Heart left ventricle (tissue), 16 donors: ENCODE results near the gene GMPPA. TPM values are rescaled to one million over a fixed set of nuclear protein-coding genes. Genes with fewer than 3 reads are reported as not detected.

Experiments
- ATAC-seq, 4 donors: fragments of 200-7000 bp; cut with Tn5 transposase; one replicate each; pipeline ENCODE4 v1.9.1; 2020 to 2022; ENCODE audit warnings: moderate library complexity in 4 of 4, mild to moderate bottlenecking in 3 of 4, moderate number of reproducible peaks in 1 of 4
- DNase-seq, 5 donors: peaks; one replicate each; pipeline ENCODE4 v3.0.0-alpha.2; 2020
- H3K27ac ChIP-seq, 12 donors: fragments of 200-600 bp; sonication (generic) in 4 of 12; one replicate each; pipeline versions ENCODE4 v1.5.0 to v1.8.0; 2016 to 2022; ENCODE audit warnings: mild to moderate bottlenecking in 2 of 12
- H3K27me3 ChIP-seq, 9 donors: fragments of 200-600 bp; sonication (generic) in 2 of 9; one replicate each; pipeline versions ENCODE4 v1.5.1 to v1.8.0; 2016 to 2022; ENCODE audit warnings: mild to moderate bottlenecking in 3 of 9
- H3K36me3 ChIP-seq, 9 donors: fragments of 200-600 bp; sonication (generic) in 2 of 9; one replicate each; pipeline versions ENCODE4 v1.5.0 to v1.8.0; 2018 to 2022; ENCODE audit warnings: mild to moderate bottlenecking in 2 of 9
- H3K4me1 ChIP-seq, 12 donors: fragments of 200-600 bp; sonication (generic) in 4 of 12; one replicate each; pipeline versions ENCODE4 v1.5.0 to v1.8.0; 2016 to 2022; ENCODE audit warnings: mild to moderate bottlenecking in 3 of 12
- H3K4me3 ChIP-seq, 12 donors: fragments of 200-600 bp; sonication (generic) in 4 of 12; one replicate each; pipeline versions ENCODE4 v1.5.0 to v1.8.0; 2017 to 2022; ENCODE audit warnings: mild to moderate bottlenecking in 9 of 12, moderate library complexity in 4 of 12
- H3K9me3 ChIP-seq, 12 donors: fragments of 200-600 bp; sonication (generic) in 4 of 12; one replicate each; pipeline versions ENCODE4 v1.5.0 to v1.8.0; 2016 to 2022; ENCODE audit warnings: mild to moderate bottlenecking in 1 of 12
- POLR2A ChIP-seq, 2 donors: fragments of 450-650 bp; IDR thresholded peaks; one replicate each; pipeline ENCODE4 v1.6.1; 2017; ENCODE audit warnings: antibody characterized with exemption in 2 of 2, mild to moderate bottlenecking in 2 of 2, moderate library complexity in 2 of 2
- WGBS, 4 donors: extraction: QIAGEN DNeasy Blood & Tissue Kit in 2 of 4; methylation state at CpG; one replicate each; pipeline versions ENCODE4 v1.1.5 to v1.1.7; 2013 to 2018; 5-methylcytosine and 5-hydroxymethylcytosine counted together
- intact Hi-C, 10 donors: fragments of 100-400 bp; cut with DNase I; formaldehyde crosslinking; loops; one replicate each; pipeline versions ENCODE4 v1.11.1 to v1.14.2; 2022
- polyA plus RNA-seq, 2 donors: library from polyadenylated mRNA; stranded (reverse); fragments of 200-250 nt; gene quantifications; one replicate each; pipeline ENCODE4 v1.2.3, GENCODE V29; 2013
- total RNA-seq, 9 donors: library from RNA; depleted of rRNA in 2 of 9; stranded (reverse); fragments of >200 nt in 2 of 9; fragmentation: NEBNext Ultra II Directional in 3 of 9; extraction: Animal tissue kit (Norgen Biotek cat#: 25700) in 3 of 9; gene quantifications; one replicate each; pipeline versions ENCODE4 v1.1.0 to v1.2.4, GENCODE V29; 2016 to 2023
- TF ChIP-seq, protein P1 (sequence below), 12 donors: fragments of 200-600 bp; sonication (generic) in 4 of 12; IDR thresholded peaks; one replicate each; pipeline versions ENCODE4 v1.5.0 to v1.8.0; 2018 to 2022; ENCODE audit warnings: antibody characterized with exemption in 12 of 12, mild to moderate bottlenecking in 5 of 12
- donor health status: ischemic (EF 13 %, LVEDD 7.1; RV severe dilation, severe dysfunction).
- donor health status: healthy with polysubstance abuse.
- donor health status: DM: no; HTN: yes; CAD: no.
- donor health status: DM: no; HTN: no; CAD: no.
- donor health status: ischemic (EF 25% LVEDD 6.9; RV normal size, moderate dysfunction).
- donor health status: ischemic (EF 25% LVEDD 5.7; RV mildly dilated, moderate dysfunction).
- donor health status: healthy.
- donor health status: DM: yes; HTN: yes; CAD: no.
- donor health status: ischemic (EF 35%, LVEDD 5.7; RV mildly dilated, moderate dysfunction).
- donor health status: nonischemic (EF 11% LVEDD 7.7; RV severe dilation, severe dysfunction).
- donor health status: DM: yes; HTN: yes; CAD: no.
- donor health status: PGD.
- donor health status: ischemic (EF 29% LVEDD 5.4; RV normal size, mild dysfunction).
- donor health status: nonischemic (EF 23%, LVEDD 6.1; RV moderate dilation, normal function).

GMPPA gene
- total and polyA plus RNA-seq, 11 donors = 15.8 to 35.5 (median 20.1) TPM

DNA sequence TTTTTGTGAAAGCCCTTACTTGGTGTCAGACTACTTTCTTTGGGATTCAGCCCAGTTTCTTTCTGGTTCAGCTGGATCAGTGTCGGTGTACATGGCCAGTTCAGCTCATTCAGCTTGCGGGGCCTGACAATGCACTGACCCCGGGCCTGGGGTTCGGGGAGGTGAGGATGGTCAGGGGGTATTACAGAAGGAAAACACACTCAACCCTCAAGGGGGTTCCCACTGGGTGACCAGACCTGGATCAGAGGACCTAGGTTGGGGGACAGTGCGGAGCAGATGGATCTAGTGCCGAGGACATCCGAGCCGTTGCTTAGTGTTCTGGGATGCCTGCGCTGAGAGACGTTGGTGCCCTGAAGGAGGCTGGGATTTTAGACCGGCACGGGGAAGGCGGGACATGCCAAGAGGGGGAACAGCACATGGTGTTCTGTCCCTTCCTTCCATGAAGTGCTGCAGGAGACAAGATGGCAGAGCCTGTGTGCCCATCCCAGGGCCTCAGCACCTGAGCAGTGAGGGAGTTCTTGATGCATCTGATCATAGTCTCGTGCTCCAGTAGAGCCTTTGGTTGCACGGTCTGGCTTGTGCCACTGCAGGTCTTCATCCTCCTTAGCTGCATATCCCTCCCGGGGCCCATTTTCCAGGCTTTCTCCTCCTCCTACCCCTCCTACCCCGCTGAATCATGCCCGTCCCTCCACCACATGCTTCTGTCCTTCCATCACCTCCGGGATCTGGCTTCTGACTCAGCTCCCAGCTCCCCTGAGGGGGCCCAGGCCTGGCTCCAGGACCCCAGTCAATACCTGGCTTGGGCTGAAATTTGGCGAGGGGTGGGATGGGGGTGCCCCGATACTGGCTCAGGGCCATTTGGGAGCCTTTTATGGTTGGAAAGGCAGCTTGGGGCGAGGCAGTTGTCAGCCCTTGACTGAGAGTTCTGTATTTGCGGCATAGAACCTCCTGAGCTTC lies 46.1 kb upstream of the GMPPA start:
- H3K4me3 ChIP-seq = no peak overlapping the region
- H3K27ac ChIP-seq = peak overlapping the region; percentile 78 to 96 (median 90)
- 50 to 57% (median 56%) methylated on average over 22 to 23 of the region's 23 CpGs for WGBS, 4 donors
- ATAC-seq (peak; percentile 52 to 81 (median 70)), DNase-seq (peak; percentile 64 to 86 (median 68))
- no peaks in the 10 kb centered on the region for H3K9me3 ChIP-seq
- peaks cover 0 to 23% (median 0%) of the 10 kb centered on the region in 9 donors for H3K27me3 ChIP-seq
- intact Hi-C loops = loop anchor here in 2 of 10 donors (2.0 to 10.0 kb wide), 2 partner anchors 18 to 48 kb away; partner anchors contain the start of gene SPEG (in 1 of the 2)
- H3K36me3 ChIP-seq = peaks cover 0 to 29% (median 0%) of the 10 kb centered on the region in 9 donors
- no peak for TF ChIP-seq POLR2A (IDR thresholded peaks at IDR 0.05)
- H3K4me1 ChIP-seq = peaks cover 0 to 47% (median 19%) of the 10 kb centered on the region in 12 donors

DNA sequence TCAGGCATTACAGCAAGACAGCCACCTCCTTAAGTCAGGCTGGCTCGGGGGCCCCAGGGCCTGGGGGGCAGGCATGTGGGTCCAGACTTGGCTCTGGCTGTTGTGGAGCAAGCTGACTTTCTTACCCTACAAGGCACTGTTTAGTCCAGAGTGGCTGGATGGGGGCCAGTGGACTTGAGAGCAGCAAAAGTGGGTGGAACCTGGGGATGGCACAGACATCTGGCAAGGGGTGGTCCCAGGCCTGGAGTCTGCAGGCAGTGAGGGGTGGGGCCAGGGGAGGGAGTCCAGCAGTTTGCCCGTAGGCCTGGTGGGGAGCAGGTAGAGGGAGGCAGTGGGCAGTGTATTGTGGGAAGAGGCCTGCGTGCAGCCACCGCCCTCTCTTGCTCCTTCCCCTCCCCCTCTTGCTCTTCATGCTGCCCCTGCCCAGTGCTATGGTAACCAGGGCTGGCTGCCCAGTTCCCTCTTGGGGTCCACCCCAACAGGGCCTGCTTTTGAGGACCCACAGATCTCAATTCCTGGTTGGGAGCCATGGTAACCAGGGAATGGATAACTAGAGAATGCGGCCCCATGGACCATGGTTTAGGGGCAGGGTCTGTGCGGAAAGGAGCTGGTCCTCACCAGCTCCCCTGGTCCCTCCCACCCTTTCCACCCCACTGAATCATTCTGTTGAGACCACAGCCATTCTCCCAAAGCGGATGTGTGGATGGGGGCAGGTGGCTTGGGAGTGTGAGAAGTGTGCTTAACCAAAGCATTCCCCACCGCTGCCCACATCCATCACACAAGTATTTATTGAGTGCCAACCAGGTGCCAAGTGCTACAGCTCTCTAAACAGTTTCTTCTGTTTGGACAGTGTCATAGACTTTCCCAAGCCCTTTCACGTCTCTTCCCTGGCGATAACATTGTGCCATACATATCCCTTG lies 44.8 kb upstream of the GMPPA start:
- Histone ChIP-seq H3K27ac (peak overlapping the region; percentile 78 to 96 (median 90)), H3K27me3 (peaks cover 0 to 14% (median 0%) of the 10 kb centered on the region in 9 donors), H3K9me3 (no peaks in the 10 kb centered on the region), H3K4me3 (no peak overlapping the region), H3K36me3 (peaks cover 0 to 28% (median 0%) of the 10 kb centered on the region in 9 donors), H3K4me1 (peaks cover 0 to 52% (median 19%) of the 10 kb centered on the region in 12 donors)
- intact Hi-C loops = loop anchor here in 2 of 10 donors (2.0 to 10.0 kb wide), 2 partner anchors 19 to 49 kb away; partner anchors contain the start of gene SPEG (in 1 of the 2)
- peak; percentile 26 to 71 (median 67) for ATAC-seq
- TF ChIP-seq, protein P1, sequence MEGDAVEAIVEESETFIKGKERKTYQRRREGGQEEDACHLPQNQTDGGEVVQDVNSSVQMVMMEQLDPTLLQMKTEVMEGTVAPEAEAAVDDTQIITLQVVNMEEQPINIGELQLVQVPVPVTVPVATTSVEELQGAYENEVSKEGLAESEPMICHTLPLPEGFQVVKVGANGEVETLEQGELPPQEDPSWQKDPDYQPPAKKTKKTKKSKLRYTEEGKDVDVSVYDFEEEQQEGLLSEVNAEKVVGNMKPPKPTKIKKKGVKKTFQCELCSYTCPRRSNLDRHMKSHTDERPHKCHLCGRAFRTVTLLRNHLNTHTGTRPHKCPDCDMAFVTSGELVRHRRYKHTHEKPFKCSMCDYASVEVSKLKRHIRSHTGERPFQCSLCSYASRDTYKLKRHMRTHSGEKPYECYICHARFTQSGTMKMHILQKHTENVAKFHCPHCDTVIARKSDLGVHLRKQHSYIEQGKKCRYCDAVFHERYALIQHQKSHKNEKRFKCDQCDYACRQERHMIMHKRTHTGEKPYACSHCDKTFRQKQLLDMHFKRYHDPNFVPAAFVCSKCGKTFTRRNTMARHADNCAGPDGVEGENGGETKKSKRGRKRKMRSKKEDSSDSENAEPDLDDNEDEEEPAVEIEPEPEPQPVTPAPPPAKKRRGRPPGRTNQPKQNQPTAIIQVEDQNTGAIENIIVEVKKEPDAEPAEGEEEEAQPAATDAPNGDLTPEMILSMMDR (IDR thresholded peaks at IDR 0.05) = no peak
- no peak for TF ChIP-seq POLR2A (IDR thresholded peaks at IDR 0.05)
- 60 to 79% (median 72%) methylated on average over 9 to 10 of the region's 10 CpGs for WGBS, 4 donors
- DNase-seq = peak; percentile 68 to 94 (median 87)

DNA sequence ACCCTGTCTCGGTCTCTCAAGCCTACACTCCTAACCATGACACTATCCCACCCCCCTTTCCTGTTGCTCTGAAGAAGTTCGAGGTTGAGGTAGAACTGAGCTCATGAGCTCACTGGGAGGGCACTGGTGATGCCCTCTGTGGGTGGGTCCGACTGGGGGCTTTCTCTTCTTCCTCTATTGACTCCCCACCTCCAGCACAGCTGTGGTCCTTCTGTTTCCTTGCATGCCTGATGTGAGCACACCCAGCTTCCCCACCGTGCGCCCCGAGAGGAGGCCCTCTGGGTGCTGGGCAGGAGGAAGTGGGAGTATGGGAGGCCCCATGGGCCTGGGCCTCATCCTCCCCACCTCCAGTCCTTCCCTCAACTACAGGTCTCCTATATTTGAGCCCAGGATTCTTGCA lies 43.1 kb upstream of the GMPPA start:
- WGBS, 4 donors = 73 to 85% (median 81%) methylated on average over 6 of the region's 6 CpGs
- Histone ChIP-seq H3K27me3 (peaks cover 0 to 12% (median 0%) of the 10 kb centered on the region in 9 donors), H3K9me3 (no peaks in the 10 kb centered on the region), H3K4me1 (peaks cover 0 to 66% (median 26%) of the 10 kb centered on the region in 12 donors), H3K27ac (peak overlapping the region in 3 of 12 donors; percentile 3 to 96 (median 90)), H3K4me3 (no peak overlapping the region), H3K36me3 (peaks cover 0 to 19% (median 0%) of the 10 kb centered on the region in 9 donors)
- ATAC-seq (no peak), DNase-seq (peak in 1 of 5 donors; percentile 16)
- TF ChIP-seq, protein P1 (IDR thresholded peaks at IDR 0.05) = no peak
- no peak for TF ChIP-seq POLR2A (IDR thresholded peaks at IDR 0.05)
- intact Hi-C loops = loop anchor here in 4 of 10 donors (5.0 to 10.0 kb wide), 2 partner anchors 51 to 72 kb away; no protein-coding TSS in a partner anchor

DNA sequence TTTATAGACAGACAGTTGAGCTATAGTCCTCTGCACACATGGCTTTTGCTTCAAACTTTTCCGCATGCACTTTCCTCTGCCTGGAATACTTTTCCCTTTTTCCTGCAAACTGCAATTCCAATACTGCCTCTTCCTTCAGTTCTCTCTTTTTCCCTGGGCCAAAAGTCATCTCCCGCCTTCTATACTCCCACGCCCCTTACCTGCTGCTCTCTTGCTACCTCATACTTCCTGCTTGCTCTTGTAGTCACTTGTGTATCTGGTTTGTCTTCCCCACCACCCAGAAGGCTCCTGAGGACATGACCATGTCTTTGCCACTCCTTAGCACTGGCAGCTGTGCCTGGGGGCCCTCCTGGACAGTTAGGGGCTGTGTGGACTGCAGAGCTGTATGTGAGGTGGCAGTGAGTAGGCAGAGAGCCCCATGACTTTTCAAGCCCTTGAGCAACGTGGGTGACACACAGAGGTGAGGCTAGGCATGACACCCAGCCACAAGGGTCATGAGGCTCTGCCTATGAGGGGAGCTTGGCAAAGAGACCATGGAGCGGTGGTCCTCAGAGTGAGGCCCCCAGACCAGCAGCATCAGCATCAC lies 40.8 kb upstream of the GMPPA start:
- intact Hi-C loops = loop anchor here in 4 of 10 donors (5.0 to 10.0 kb wide), 2 partner anchors 53 to 69 kb away; no protein-coding TSS in a partner anchor
- H3K27ac ChIP-seq = peak overlapping the region in 10 of 12 donors; percentile 31 to 99 (median 90)
- H3K27me3 ChIP-seq = peaks cover 0 to 9% (median 0%) of the 10 kb centered on the region in 9 donors
- ATAC-seq (no peak), DNase-seq (peak in 2 of 5 donors; percentile 38 to 62)
- no peaks in the 10 kb centered on the region for H3K9me3 ChIP-seq
- 64 to 77% (median 72%) methylated on average over 5 of the region's 5 CpGs for WGBS, 4 donors
- no peak overlapping the region for H3K4me3 ChIP-seq
- H3K36me3 ChIP-seq = peaks cover 0 to 17% (median 0%) of the 10 kb centered on the region in 9 donors
- H3K4me1 ChIP-seq = peaks cover 0 to 70% (median 24%) of the 10 kb centered on the region in 12 donors
- TF ChIP-seq, protein P1 (IDR thresholded peaks at IDR 0.05) = peak in 5 of 12 donors; percentile 8 to 31 (median 21)
- no peak for TF ChIP-seq POLR2A (IDR thresholded peaks at IDR 0.05)
